SK-N-MC (cell line): ENCODE data around the gene ALKBH5.

Experiments used
- EZH2 ChIP-seq: fragments of 200-600 bp; sonication (generic); IDR thresholded peaks from one replicate; pipeline ENCODE4 v1.6.1; 2017; ENCODE audit warnings: antibody characterized with exemption
- FOXP2 ChIP-seq: optimal IDR thresholded peaks from 2 replicates; pipeline ENCODE3; 2011; ENCODE audit warnings: mild to moderate bottlenecking, moderate library complexity; ENCODE audit not compliant: insufficient read depth; ENCODE audit errors: extremely low read length, control extremely low read depth
- POLR2AphosphoS5 ChIP-seq: IDR thresholded peaks from 2 replicates; pipeline ENCODE4 v1.6.1; 2012; ENCODE audit warnings: mild to moderate bottlenecking, low read depth, low read length, borderline replicate concordance

- TF ChIP-seq EZH2 (no peak), POLR2AphosphoS5 (no peak), FOXP2 (no peak)
Measured at GRCh38 chr17:18139092-18139491, 44.5 kb upstream of the ALKBH5 start.
